Activated naive CD8-positive, alpha-beta T cell treated with anti-CD3 and anti-CD28 coated beads, Interleukin-2, amount 50 U/mL, for 24 hours (primary cell): ENCODE measurements around the gene RXRA.

Source experiments
- ATAC-seq: fragments of 150-1000 bp; cut with Tn5 transposase; one replicate; pipeline ENCODE4 v1.10.0; 2021
- DNase-seq: peaks from one replicate; pipeline ENCODE4 v3.0.0; 2021
- H3K27ac Mint-ChIP-seq: one replicate; pipeline ENCODE4 v1.8.0; 2021; ENCODE audit warnings: mild to moderate bottlenecking, mixed read lengths
- H3K27me3 Mint-ChIP-seq: one replicate; pipeline ENCODE4 v1.8.0; 2021; ENCODE audit warnings: mixed read lengths
- H3K36me3 Mint-ChIP-seq: one replicate; pipeline ENCODE4 v1.8.0; 2021; ENCODE audit warnings: low read depth, mixed read lengths
- H3K4me1 Mint-ChIP-seq: one replicate; pipeline ENCODE4 v1.8.0; 2021; ENCODE audit warnings: mixed read lengths
- H3K4me3 Mint-ChIP-seq: one replicate; pipeline ENCODE4 v1.8.0; 2021; ENCODE audit warnings: mild to moderate bottlenecking, moderate library complexity, mixed read lengths
- H3K9me3 Mint-ChIP-seq: one replicate; pipeline ENCODE4 v1.8.0; 2021; ENCODE audit warnings: mixed read lengths

Gene RXRA

GRCh38 chr9:134420974-134421432 is 94.7 kb downstream of the RXRA start:
- Mint-ChIP-seq H3K4me1 (no peaks in the 10 kb centered on the region), H3K9me3 (no peaks in the 10 kb centered on the region), H3K36me3 (no peaks in the 10 kb centered on the region), H3K27ac (no peak overlapping the region), H3K4me3 (no peak overlapping the region), H3K27me3 (no peaks in the 10 kb centered on the region)
- DNase-seq (no peak), ATAC-seq (no peak)

- ATAC-seq, result no peak
- no peaks in the 10 kb centered on the region for H3K9me3 Mint-ChIP-seq
- no peaks in the 10 kb centered on the region for H3K36me3 Mint-ChIP-seq
- H3K4me1 Mint-ChIP-seq, result no peaks in the 10 kb centered on the region
- H3K4me3 Mint-ChIP-seq, result no peak overlapping the region
- H3K27ac Mint-ChIP-seq, result no peak overlapping the region
- DNase-seq, result no peak
- H3K27me3 Mint-ChIP-seq, result no peaks in the 10 kb centered on the region
Measured at GRCh38 chr9:134421888-134422287, 95.6 kb downstream of the RXRA start.

- Mint-ChIP-seq H3K27ac (no peak overlapping the region), H3K9me3 (no peaks in the 10 kb centered on the region), H3K27me3 (no peaks in the 10 kb centered on the region), H3K36me3 (no peaks in the 10 kb centered on the region), H3K4me3 (no peak overlapping the region), H3K4me1 (no peaks in the 10 kb centered on the region)
- ATAC-seq (no peak), DNase-seq (no peak)
Measured at GRCh38 chr9:134422301-134423090, 96.2 kb downstream of the RXRA start.

- H3K27me3 Mint-ChIP-seq, result no peaks in the 10 kb centered on the region
- H3K36me3 Mint-ChIP-seq, result no peaks in the 10 kb centered on the region
- H3K27ac Mint-ChIP-seq, result no peak overlapping the region
- no peak overlapping the region for H3K4me3 Mint-ChIP-seq
- DNase-seq, result no peak
- H3K9me3 Mint-ChIP-seq, result no peaks in the 10 kb centered on the region
- ATAC-seq, result no peak
- H3K4me1 Mint-ChIP-seq, result no peaks in the 10 kb centered on the region
Measured at GRCh38 chr9:134423166-134423565, 96.9 kb downstream of the RXRA start.

GRCh38 chr9:134423749-134424148 is 97.5 kb downstream of the RXRA start:
- Mint-ChIP-seq H3K4me1 (no peaks in the 10 kb centered on the region), H3K9me3 (no peaks in the 10 kb centered on the region), H3K4me3 (no peak overlapping the region), H3K36me3 (no peaks in the 10 kb centered on the region), H3K27me3 (no peaks in the 10 kb centered on the region), H3K27ac (no peak overlapping the region)
- ATAC-seq (no peak), DNase-seq (no peak)

DNA sequence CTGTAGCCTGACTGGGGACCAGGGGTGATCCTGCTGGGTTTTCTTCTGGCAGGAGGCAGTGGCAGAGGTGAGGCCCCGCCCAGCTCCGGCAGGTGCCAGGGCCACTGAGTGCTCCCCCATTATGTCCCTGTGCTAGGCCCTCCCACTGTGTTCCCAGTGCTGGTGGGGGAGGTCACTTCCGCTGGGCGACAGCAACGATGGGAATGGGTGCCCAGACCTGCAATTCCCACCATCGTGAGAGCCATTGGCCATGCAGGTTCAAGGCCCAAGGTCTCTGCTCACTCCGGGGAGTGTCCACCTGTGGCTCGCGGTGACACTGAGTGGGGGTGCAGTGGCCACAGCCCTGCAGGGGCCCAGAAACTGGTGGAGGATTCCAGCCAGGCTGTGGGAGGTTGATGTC is 98.6 kb downstream of the RXRA start:
- H3K36me3 Mint-ChIP-seq, result no peaks in the 10 kb centered on the region
- no peaks in the 10 kb centered on the region for H3K27me3 Mint-ChIP-seq
- ATAC-seq (no peak), DNase-seq (no peak)
- no peak overlapping the region for H3K27ac Mint-ChIP-seq
- no peaks in the 10 kb centered on the region for H3K9me3 Mint-ChIP-seq
- H3K4me1 Mint-ChIP-seq, result no peaks in the 10 kb centered on the region
- no peak overlapping the region for H3K4me3 Mint-ChIP-seq

- no peaks in the 10 kb centered on the region for H3K36me3 Mint-ChIP-seq
- ATAC-seq (no peak), DNase-seq (no peak)
- no peak overlapping the region for H3K4me3 Mint-ChIP-seq
- H3K27ac Mint-ChIP-seq, result no peak overlapping the region
- no peaks in the 10 kb centered on the region for H3K9me3 Mint-ChIP-seq
- H3K4me1 Mint-ChIP-seq, result no peaks in the 10 kb centered on the region
- no peaks in the 10 kb centered on the region for H3K27me3 Mint-ChIP-seq
Measured at GRCh38 chr9:134425401-134425800, 99.1 kb downstream of the RXRA start.

GRCh38 chr9:134425812-134426211 is 99.6 kb downstream of the RXRA start:
- H3K27me3 Mint-ChIP-seq, result no peaks in the 10 kb centered on the region
- H3K36me3 Mint-ChIP-seq, result no peaks in the 10 kb centered on the region
- no peak for ATAC-seq
- DNase-seq, result no peak
- no peaks in the 10 kb centered on the region for H3K9me3 Mint-ChIP-seq
- no peaks in the 10 kb centered on the region for H3K4me1 Mint-ChIP-seq
- H3K4me3 Mint-ChIP-seq, result no peak overlapping the region
- no peak overlapping the region for H3K27ac Mint-ChIP-seq

DNA sequence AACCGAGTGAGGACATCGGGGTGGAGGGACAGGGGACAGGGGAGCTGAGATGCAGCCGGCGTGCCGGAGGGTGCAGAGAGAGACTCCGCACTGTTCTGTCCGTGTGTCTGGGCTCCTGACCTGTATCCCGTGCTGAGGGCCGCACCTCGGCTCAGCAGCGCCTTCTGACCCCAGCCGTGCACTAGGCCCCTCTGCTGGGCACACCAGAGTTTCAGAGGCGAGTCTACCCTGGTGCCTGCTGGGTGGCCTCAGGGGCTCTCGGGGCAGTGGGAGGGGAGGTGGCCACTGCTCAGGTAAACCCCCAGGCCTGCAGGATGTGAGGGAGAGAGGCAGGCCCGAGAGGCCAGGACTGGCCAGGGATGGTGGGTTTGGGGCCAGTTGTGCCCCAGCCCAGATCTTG is 100.2 kb downstream of the RXRA start:
- no peak overlapping the region for H3K27ac Mint-ChIP-seq
- no peaks in the 10 kb centered on the region for H3K4me1 Mint-ChIP-seq
- ATAC-seq, result no peak
- H3K4me3 Mint-ChIP-seq, result no peak overlapping the region
- no peaks in the 10 kb centered on the region for H3K36me3 Mint-ChIP-seq
- no peaks in the 10 kb centered on the region for H3K27me3 Mint-ChIP-seq
- no peaks in the 10 kb centered on the region for H3K9me3 Mint-ChIP-seq
- DNase-seq, result no peak

GRCh38 chr9:134427153-134427782 is 101.0 kb downstream of the RXRA start:
- Mint-ChIP-seq H3K27ac (no peak overlapping the region), H3K4me3 (no peak overlapping the region), H3K9me3 (no peaks in the 10 kb centered on the region), H3K4me1 (no peaks in the 10 kb centered on the region), H3K36me3 (no peaks in the 10 kb centered on the region), H3K27me3 (no peaks in the 10 kb centered on the region)
- no peak for ATAC-seq
- no peak for DNase-seq

- no peak for DNase-seq
- H3K27ac Mint-ChIP-seq, result no peak overlapping the region
- H3K36me3 Mint-ChIP-seq, result no peaks in the 10 kb centered on the region
Measured at GRCh38 chr9:134428559-134428958, 102.3 kb downstream of the RXRA start.

GRCh38 chr9:134429007-134429406 is 102.8 kb downstream of the RXRA start:
- no peak for ATAC-seq
- Mint-ChIP-seq H3K4me1 (no peaks in the 10 kb centered on the region), H3K4me3 (no peak overlapping the region), H3K27ac (no peak overlapping the region), H3K9me3 (no peaks in the 10 kb centered on the region), H3K36me3 (no peaks in the 10 kb centered on the region), H3K27me3 (no peaks in the 10 kb centered on the region)
- DNase-seq, result no peak

More at GRCh38 chr9:134428559-134428958, 102.3 kb downstream of the RXRA start:
- H3K4me1 Mint-ChIP-seq, result no peaks in the 10 kb centered on the region
- H3K27me3 Mint-ChIP-seq, result no peaks in the 10 kb centered on the region
- H3K9me3 Mint-ChIP-seq, result no peaks in the 10 kb centered on the region
- ATAC-seq, result no peak
- no peak overlapping the region for H3K4me3 Mint-ChIP-seq

DNA sequence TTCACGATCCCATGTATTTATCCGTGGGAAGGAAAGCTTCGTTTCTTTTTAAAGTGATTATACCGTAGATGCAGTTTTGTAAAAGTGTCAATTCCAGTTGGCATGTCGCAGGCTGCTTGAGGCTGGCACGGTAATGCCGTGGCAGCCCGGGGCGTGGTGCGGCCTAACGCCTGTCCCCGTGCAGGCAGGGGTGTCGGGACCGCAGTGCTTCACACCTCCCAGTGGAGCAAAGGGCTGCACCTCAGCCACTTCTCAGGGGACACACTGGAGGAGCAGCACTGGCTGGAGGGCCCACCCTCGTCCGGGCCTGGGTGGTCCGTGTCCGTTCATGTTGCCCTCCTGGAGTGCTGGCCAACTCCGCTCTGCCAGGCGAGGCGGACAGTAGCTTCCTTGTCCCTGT is 103.2 kb downstream of the RXRA start:
- no peak for DNase-seq
- Mint-ChIP-seq H3K36me3 (peaks cover 3% of the 10 kb centered on the region), H3K9me3 (no peaks in the 10 kb centered on the region), H3K27me3 (no peaks in the 10 kb centered on the region), H3K4me3 (no peak overlapping the region), H3K4me1 (no peaks in the 10 kb centered on the region), H3K27ac (no peak overlapping the region)
- no peak for ATAC-seq

- peaks cover 3% of the 10 kb centered on the region for H3K36me3 Mint-ChIP-seq
- no peak overlapping the region for H3K27ac Mint-ChIP-seq
- ATAC-seq, result no peak
- H3K4me3 Mint-ChIP-seq, result no peak overlapping the region
- H3K4me1 Mint-ChIP-seq, result no peaks in the 10 kb centered on the region
- no peak for DNase-seq
- no peaks in the 10 kb centered on the region for H3K27me3 Mint-ChIP-seq
- no peaks in the 10 kb centered on the region for H3K9me3 Mint-ChIP-seq
Measured at GRCh38 chr9:134431095-134431494, 104.8 kb downstream of the RXRA start.

DNA sequence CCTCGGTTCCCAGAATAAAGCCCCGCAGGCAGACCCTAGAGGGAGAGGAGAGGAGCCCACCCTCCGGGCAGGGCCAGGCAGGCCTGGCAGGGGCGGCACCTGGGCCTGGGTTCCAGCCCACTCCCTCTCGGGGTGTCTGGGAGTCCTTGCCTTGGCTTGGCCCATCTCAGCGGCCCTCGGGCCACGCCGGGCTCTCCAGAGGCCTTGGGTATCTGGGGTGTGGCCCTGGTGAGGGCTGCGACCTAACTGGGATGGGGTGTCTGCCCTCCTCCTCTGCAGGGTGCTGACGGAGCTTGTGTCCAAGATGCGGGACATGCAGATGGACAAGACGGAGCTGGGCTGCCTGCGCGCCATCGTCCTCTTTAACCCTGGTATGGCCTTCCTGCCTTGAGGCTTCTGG is 105.4 kb downstream of the RXRA start:
- Mint-ChIP-seq H3K27ac (no peak overlapping the region), H3K36me3 (peaks cover 3% of the 10 kb centered on the region), H3K27me3 (no peaks in the 10 kb centered on the region), H3K4me3 (no peak overlapping the region), H3K9me3 (no peaks in the 10 kb centered on the region), H3K4me1 (no peaks in the 10 kb centered on the region)
- no peak for DNase-seq
- ATAC-seq, result no peak
